GM12878 (cell line): Measurements from ENCODE around the gene ARID3A. TPM values are rescaled to one million over a fixed set of nuclear protein-coding genes. Genes with fewer than 3 reads are reported as not detected.

ENCODE experiments used
- ATAC-seq: fragments of 200-7000 bp; cut with Tn5 transposase; 3 replicates; pipeline ENCODE4 v1.9.1; 2020; ENCODE audit warnings: mild to moderate bottlenecking, moderate library complexity
- BruUV-seq: library from RNA; stranded (reverse); fragments of 400-500 nt; replicated peaks from 2 replicates; lab custom pipeline; 2021; lab: Mats Ljungman, UMichigan
- CTCF ChIA-PET: fragments of 300-600 bp; sonication (Branson Sonifier 250); formaldehyde crosslinking; extraction: SDS; loops from one replicate; lab custom pipeline; 2021; ENCODE audit warnings: inconsistent platforms; lab: Yijun Ruan, JAX
- POLR2A ChIA-PET: fragments of 350-600 bp; formaldehyde crosslinking; extraction: SDS; loops from one replicate; lab custom pipeline; 2021; ENCODE audit warnings: inconsistent platforms; lab: Charles Lee
- RAD21 ChIA-PET: fragments of 300-600 bp; sonication (Branson Sonifier 250); formaldehyde crosslinking; loops from one replicate; lab custom pipeline; 2023; ENCODE audit warnings: antibody characterized with exemption; ENCODE audit not compliant: unreplicated experiment; lab: Charles Lee
- SMC1A ChIA-PET: fragments of 300-600 bp; sonication (Branson Sonifier 250); formaldehyde crosslinking; loops from one replicate; lab custom pipeline; 2023; ENCODE audit not compliant: unreplicated experiment, uncharacterized antibody; lab: Charles Lee
- DNase-seq: peaks from one replicate; pipeline ENCODE4 v3.0.0-alpha.2; 2011; ENCODE audit warnings: low read depth, low spot score
- FAIRE-seq: peaks from 3 replicates; lab custom pipeline; 2011; peaks lifted over from hg19 to GRCh38; lab: Jason Lieb, UNC
- H2AFZ ChIP-seq: 2 replicates; pipeline ENCODE4 v1.6.0; 2011; ENCODE audit warnings: low read depth, low read length, control low read depth; ENCODE audit not compliant: control insufficient read depth
- H3K27ac ChIP-seq: 2 replicates; pipeline ENCODE4 v1.5.1; 2011; ENCODE audit warnings: control low read depth; ENCODE audit not compliant: control insufficient read depth, insufficient read depth
- H3K27me3 ChIP-seq, 2 experiments: replicated peaks in 1 of 2; 2 replicates each; pipeline versions ENCODE4 v1.6.0 to v1.6.1; 2011; ENCODE audit warnings: low read length in 1 of 2; ENCODE audit not compliant: control insufficient read depth in 2 of 2, insufficient read depth in 2 of 2
- H3K36me3 ChIP-seq, 2 experiments: 2 replicates each; pipeline ENCODE4 v1.5.1; 2011; ENCODE audit warnings: low read length in 1 of 2; ENCODE audit not compliant: control insufficient read depth in 2 of 2, insufficient read depth in 2 of 2
- H3K4me1 ChIP-seq: 2 replicates; pipeline ENCODE4 v1.6.1; 2011; ENCODE audit warnings: mild to moderate bottlenecking, low read length, moderate library complexity, mixed read lengths; ENCODE audit not compliant: control insufficient read depth, insufficient read depth
- H3K4me2 ChIP-seq: 2 replicates; pipeline ENCODE4 v1.6.0; 2011; ENCODE audit warnings: control low read depth; ENCODE audit not compliant: control insufficient read depth, insufficient read depth
- H3K4me3 ChIP-seq: fragments of 200-600 bp; sonication (generic); 2 replicates; pipeline ENCODE4 v1.5.1; 2016
- H3K79me2 ChIP-seq: 2 replicates; pipeline ENCODE4 v1.6.0; 2011; ENCODE audit warnings: low read length; ENCODE audit not compliant: control insufficient read depth, insufficient read depth
- H3K9ac ChIP-seq: 2 replicates; pipeline ENCODE4 v1.8.0; 2011; ENCODE audit warnings: low read length, control low read depth, mixed read lengths; ENCODE audit not compliant: control insufficient read depth, insufficient read depth
- H3K9me3 ChIP-seq: replicated peaks from 3 replicates; pipeline ENCODE4 v1.5.1; 2011; ENCODE audit warnings: mild to moderate bottlenecking, low read length; ENCODE audit not compliant: control insufficient read depth, insufficient read depth
- H4K20me1 ChIP-seq: 2 replicates; pipeline ENCODE4 v1.6.0; 2011; ENCODE audit not compliant: control insufficient read depth, insufficient read depth
- CEBPB ChIP-seq, 2 experiments: fragments of 150-350 bp in 1 of 2; IDR thresholded peaks; 2 replicates each; pipeline ENCODE4 v1.6.1; 2012 to 2014; ENCODE audit warnings: low read depth in 2 of 2, low read length in 2 of 2, borderline replicate concordance in 1 of 2, inconsistent platforms in 1 of 2
- CHD4 ChIP-seq: fragments of 200-600 bp; sonication (generic); IDR thresholded peaks from 2 replicates; pipeline ENCODE4 v1.6.1; 2016; ENCODE audit warnings: mild to moderate bottlenecking
- EGR1 ChIP-seq, 2 experiments: IDR thresholded peaks; 1 replicate in 1 of 2; 2 replicates in 1 of 2; pipeline ENCODE4 v1.6.1; 2011 to 2012; ENCODE audit warnings: low read depth in 2 of 2, low read length in 2 of 2, borderline replicate concordance in 1 of 2, mild to moderate bottlenecking in 1 of 2, moderate library complexity in 1 of 2
- HCFC1 ChIP-seq: fragments of 150-350 bp; IDR thresholded peaks from 2 replicates; pipeline ENCODE4 v1.6.1; 2014; ENCODE audit warnings: low read length
- IKZF2 ChIP-seq, 2 experiments: fragments of 450-650 bp; IDR thresholded peaks; 2 replicates each; pipeline ENCODE4 v1.6.1; 2017; ENCODE audit warnings: mild to moderate bottlenecking in 2 of 2, moderate library complexity in 2 of 2
- MEF2B ChIP-seq: fragments of 450-650 bp; IDR thresholded peaks from 2 replicates; pipeline ENCODE4 v1.6.1; 2018; ENCODE audit warnings: mild to moderate bottlenecking, moderate library complexity; ENCODE audit not compliant: partially characterized antibody, poor library complexity, severe bottlenecking
- NFXL1 ChIP-seq: fragments of 450-650 bp; IDR thresholded peaks from 2 replicates; pipeline ENCODE4 v1.6.1; 2017; ENCODE audit warnings: antibody characterized with exemption, mild to moderate bottlenecking, borderline replicate concordance
- NR2F1 ChIP-seq: fragments of 450-650 bp; conservative IDR thresholded peaks from 2 replicates; pipeline ENCODE4 v1.6.1; 2017; ENCODE audit warnings: mild to moderate bottlenecking
- POU2F2 ChIP-seq: IDR thresholded peaks from 3 replicates; pipeline ENCODE4 v1.6.1; 2011; ENCODE audit warnings: low read depth, mild to moderate bottlenecking, low read length, borderline replicate concordance
- RUNX3 ChIP-seq: IDR thresholded peaks from 2 replicates; pipeline ENCODE4 v1.6.1; 2012; ENCODE audit warnings: low read length, inconsistent platforms
- STAT1 ChIP-seq: fragments of 450-650 bp; conservative IDR thresholded peaks from 2 replicates; pipeline ENCODE4 v1.6.1; 2014; ENCODE audit warnings: antibody characterized with exemption, mild to moderate bottlenecking
- SUZ12 ChIP-seq: fragments of 200-600 bp; sonication (generic); IDR thresholded peaks from one replicate; pipeline ENCODE4 v1.6.1; 2018; ENCODE audit warnings: antibody characterized with exemption, mild to moderate bottlenecking; ENCODE audit not compliant: unreplicated experiment
- WGBS: methylation state at CpG from one replicate; pipeline ENCODE4 v1.1.6; 2016; ENCODE audit warnings: low lambda C conversion rate; ENCODE audit not compliant: insufficient replicate concordance, insufficient coverage; ENCODE audit errors: missing lambda C conversion rate; 5-methylcytosine and 5-hydroxymethylcytosine counted together
- in situ Hi-C: fragments of 300-500 bp; cut with MboI; formaldehyde crosslinking; loops from 9 replicates; pipeline ENCODE4 v1.14.3; 2018; ENCODE audit warnings: mixed read lengths
- intact Hi-C: fragments of 100-400 bp; cut with micrococcal nuclease; formaldehyde crosslinking; loops from one replicate; pipeline ENCODE4 v1.14.2; 2022; ENCODE audit not compliant: unreplicated experiment
- polyA plus RNA-seq, 11 experiments: library from polyadenylated mRNA; depleted of rRNA in 4 of 11; unstranded in 6 of 11; stranded (reverse) in 5 of 11; fragments of >200 nt; fragmentation: Nextera tagmentation in 4 of 11; fragmentation: Illumina TruSeq in 1 of 11; extraction: Ambion mirVana in 4 of 11; extraction: Trizol in 1 of 11; gene quantifications; 1 replicate in 1 of 11; 2 replicates in 10 of 11; pipeline versions ENCODE4 v1.2.1 to v1.2.3, GENCODE V29; 2011 to 2016; ENCODE audit warnings: inconsistent platforms in 2 of 11, missing spikeins in 2 of 11, low read depth in 1 of 11
- total RNA-seq, 4 experiments: library from RNA; depleted of rRNA in 3 of 4; stranded (reverse); fragments of >200 nt in 3 of 4; fragmentation: Illumina TruSeq in 1 of 4; extraction: Trizol in 1 of 4; gene quantifications; 2 replicates each; pipeline versions ENCODE4 v1.2.1 to v1.2.3, GENCODE V29; 2013 to 2021
- TF ChIP-seq, protein P1 (sequence below): fragments of 450-650 bp; IDR thresholded peaks from 2 replicates; pipeline ENCODE4 v1.6.1; 2016; ENCODE audit warnings: mild to moderate bottlenecking
- TF ChIP-seq, protein P2 (sequence below): fragments of 450-650 bp; IDR thresholded peaks from 2 replicates; pipeline ENCODE4 v1.6.1; 2016; ENCODE audit warnings: mild to moderate bottlenecking
- TF ChIP-seq, protein P3 (sequence below): fragments of 450-650 bp; formaldehyde crosslinking; IDR thresholded peaks from 2 replicates; pipeline ENCODE4 v1.4.0; 2022; ENCODE audit warnings: mild to moderate bottlenecking, moderate library complexity

Gene ARID3A
- total and polyA plus RNA-seq, 10 of the 15 experiments (the other 5 are each of a cell fraction or from before 2014, with no cell fraction given), result 0.76 to 70.0 (median 16.7) TPM

DNA sequence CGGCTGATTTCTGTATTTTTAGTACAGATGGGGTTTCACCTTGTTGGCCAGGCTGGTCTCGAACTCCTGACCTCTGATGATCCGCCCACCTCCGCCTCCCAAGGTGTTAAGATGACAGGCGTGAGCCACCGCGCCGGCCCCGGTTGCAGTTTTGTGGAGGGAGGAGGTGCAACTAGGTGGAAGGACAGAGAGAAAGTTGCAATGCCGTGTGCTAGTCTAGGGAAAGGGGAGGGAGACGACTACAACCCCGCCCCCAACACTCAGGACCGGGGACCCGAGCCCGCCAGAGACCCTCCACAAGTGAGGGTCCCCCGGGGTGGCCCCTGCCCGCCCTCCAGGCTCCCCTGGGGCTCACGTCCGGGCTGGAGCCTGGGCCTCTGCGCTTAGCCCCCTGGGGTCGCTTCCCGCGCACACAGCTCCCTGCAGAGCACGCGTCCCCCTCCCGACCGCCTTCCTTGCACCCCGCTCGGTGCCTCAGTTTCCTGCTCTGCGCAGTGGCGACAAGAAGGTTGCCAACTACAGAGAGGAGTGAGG is 1.2 kb upstream of the ARID3A start:
- no peaks in the 10 kb centered on the region for H3K9me3 ChIP-seq
- peak; percentile 16 for ATAC-seq
- H4K20me1 ChIP-seq, result no peaks in the 10 kb centered on the region
- ChIA-PET CTCF (interaction anchor here (0.6 to 4.0 kb wide), 12 partner anchors 20 to 172 kb away, joined by 3 to 150 read pairs (median 4); partner anchors contain the start of gene WDR18), RAD21 (interaction anchor here (0.7 to 4.4 kb wide), 9 partner anchors 14 to 209 kb away, joined by 3 to 95 read pairs (median 4); partner anchors contain the start of gene WDR18), SMC1A (interaction anchor here (1.0 to 4.3 kb wide), 6 partner anchors 14 to 61 kb away, joined by 3 to 119 read pairs (median 9); partner anchors contain the start of gene WDR18), POLR2A (interaction anchor here (0.6 to 3.9 kb wide), 4 partner anchors 14 to 60 kb away, joined by 3 to 36 read pairs (median 20); partner anchors contain the start of gene WDR18)
- in situ Hi-C loops, result loop anchor here (5.0 kb wide), 3 partner anchors 58 to 152 kb away; partner anchors contain the start of genes CFD and WDR18
- no TSS peak for BruUV-seq
- H3K4me1 ChIP-seq, result peaks cover 23% of the 10 kb centered on the region
- peaks cover 3 to 6% of the 10 kb centered on the region in 2 experiments; a peak in 3 of 4 replicates for H3K36me3 ChIP-seq
- H3K4me3 ChIP-seq, result peak overlapping the region; percentile 99
- peak; percentile 49 for FAIRE-seq
- no peaks in the 10 kb centered on the region for H3K27me3 ChIP-seq
- DNase-seq, result no peak
- H3K27ac ChIP-seq, result peak overlapping the region; percentile 96
- intact Hi-C loops, result loop anchor here (1.0 to 10.0 kb wide), 4 partner anchors 23 to 320 kb away; partner anchors contain the start of genes ATP5F1D, GRIN3B, MIDN and WDR18
- peak overlapping the region; percentile 89 for H3K4me2 ChIP-seq
- peak overlapping the region; percentile 78 for H2AFZ ChIP-seq
- under 1% methylated on average over 25 of the region's 31 CpGs for WGBS
- H3K9ac ChIP-seq, result peak overlapping the region; percentile 97
- peaks cover 47% of the 10 kb centered on the region for H3K79me2 ChIP-seq
- TF ChIP-seq SUZ12 (no peak), STAT1 (no peak), NFXL1 (no peak), IKZF2 (IDR thresholded peaks at IDR 0.05) (no peak), POU2F2 (no peak), NR2F1 (peak; percentile 84), CEBPB (IDR thresholded peaks at IDR 0.05; ENCODE audit: borderline replicate concordance in 1 of 2, low read depth in 2 of 2, low read length in 2 of 2) (no peak), RUNX3 (peak; percentile 10; the same call in 1 of the 2 replicates), HCFC1 (no peak), CHD4 (0 out of 2 replicates have a peak, but pooled peaks have one; percentile 18), EGR1 (IDR thresholded peaks at IDR 0.05; ENCODE audit: borderline replicate concordance in 1 of 2, low read depth in 2 of 2, low read length in 2 of 2) (0 out of 3 replicates have a peak, but pooled peaks of 1 of the 2 experiments have one; percentile 48), MEF2B (peak; percentile 54)
- TF ChIP-seq, protein P1, sequence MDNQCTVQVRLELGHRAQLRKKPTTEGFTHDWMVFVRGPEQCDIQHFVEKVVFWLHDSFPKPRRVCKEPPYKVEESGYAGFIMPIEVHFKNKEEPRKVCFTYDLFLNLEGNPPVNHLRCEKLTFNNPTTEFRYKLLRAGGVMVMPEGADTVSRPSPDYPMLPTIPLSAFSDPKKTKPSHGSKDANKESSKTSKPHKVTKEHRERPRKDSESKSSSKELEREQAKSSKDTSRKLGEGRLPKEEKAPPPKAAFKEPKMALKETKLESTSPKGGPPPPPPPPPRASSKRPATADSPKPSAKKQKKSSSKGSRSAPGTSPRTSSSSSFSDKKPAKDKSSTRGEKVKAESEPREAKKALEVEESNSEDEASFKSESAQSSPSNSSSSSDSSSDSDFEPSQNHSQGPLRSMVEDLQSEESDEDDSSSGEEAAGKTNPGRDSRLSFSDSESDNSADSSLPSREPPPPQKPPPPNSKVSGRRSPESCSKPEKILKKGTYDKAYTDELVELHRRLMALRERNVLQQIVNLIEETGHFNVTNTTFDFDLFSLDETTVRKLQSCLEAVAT, result 0 out of 2 replicates have a peak, but pooled peaks have one; percentile 31
- TF ChIP-seq, protein P2, sequence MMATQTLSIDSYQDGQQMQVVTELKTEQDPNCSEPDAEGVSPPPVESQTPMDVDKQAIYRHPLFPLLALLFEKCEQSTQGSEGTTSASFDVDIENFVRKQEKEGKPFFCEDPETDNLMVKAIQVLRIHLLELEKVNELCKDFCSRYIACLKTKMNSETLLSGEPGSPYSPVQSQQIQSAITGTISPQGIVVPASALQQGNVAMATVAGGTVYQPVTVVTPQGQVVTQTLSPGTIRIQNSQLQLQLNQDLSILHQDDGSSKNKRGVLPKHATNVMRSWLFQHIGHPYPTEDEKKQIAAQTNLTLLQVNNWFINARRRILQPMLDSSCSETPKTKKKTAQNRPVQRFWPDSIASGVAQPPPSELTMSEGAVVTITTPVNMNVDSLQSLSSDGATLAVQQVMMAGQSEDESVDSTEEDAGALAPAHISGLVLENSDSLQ, result peak; percentile 72
- TF ChIP-seq, protein P3, sequence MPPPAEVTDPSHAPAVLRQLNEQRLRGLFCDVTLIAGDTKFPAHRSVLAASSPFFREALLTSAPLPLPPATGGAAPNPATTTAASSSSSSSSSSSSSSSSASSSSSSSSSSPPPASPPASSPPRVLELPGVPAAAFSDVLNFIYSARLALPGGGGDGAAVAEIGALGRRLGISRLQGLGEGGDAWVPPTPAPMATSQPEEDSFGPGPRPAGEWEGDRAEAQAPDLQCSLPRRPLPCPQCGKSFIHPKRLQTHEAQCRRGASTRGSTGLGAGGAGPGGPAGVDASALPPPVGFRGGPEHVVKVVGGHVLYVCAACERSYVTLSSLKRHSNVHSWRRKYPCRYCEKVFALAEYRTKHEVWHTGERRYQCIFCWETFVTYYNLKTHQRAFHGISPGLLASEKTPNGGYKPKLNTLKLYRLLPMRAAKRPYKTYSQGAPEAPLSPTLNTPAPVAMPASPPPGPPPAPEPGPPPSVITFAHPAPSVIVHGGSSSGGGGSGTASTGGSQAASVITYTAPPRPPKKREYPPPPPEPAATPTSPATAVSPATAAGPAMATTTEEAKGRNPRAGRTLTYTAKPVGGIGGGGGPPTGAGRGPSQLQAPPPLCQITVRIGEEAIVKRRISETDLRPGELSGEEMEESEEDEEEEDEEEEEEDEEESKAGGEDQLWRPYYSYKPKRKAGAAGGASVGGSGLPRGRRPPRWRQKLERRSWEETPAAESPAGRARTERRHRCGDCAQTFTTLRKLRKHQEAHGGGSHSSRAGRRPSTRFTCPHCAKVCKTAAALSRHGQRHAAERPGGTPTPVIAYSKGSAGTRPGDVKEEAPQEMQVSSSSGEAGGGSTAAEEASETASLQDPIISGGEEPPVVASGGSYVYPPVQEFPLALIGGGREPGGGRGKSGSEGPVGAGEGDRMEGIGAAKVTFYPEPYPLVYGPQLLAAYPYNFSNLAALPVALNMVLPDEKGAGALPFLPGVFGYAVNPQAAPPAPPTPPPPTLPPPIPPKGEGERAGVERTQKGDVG (CRISPR knock-in tag), result no peak
